GM23248 (cell line): ENCODE results near the gene AGR2.

Experiments used
- EZH2 ChIP-seq: fragments of 200-600 bp; sonication (generic); IDR thresholded peaks from 2 replicates; pipeline ENCODE4 v1.6.1; 2018; ENCODE audit warnings: antibody characterized with exemption, mild to moderate bottlenecking; ENCODE audit not compliant: insufficient read depth, poor library complexity, severe bottlenecking
- EZH2phosphoT487 ChIP-seq: fragments of 200-600 bp; sonication (generic); IDR thresholded peaks from 2 replicates; pipeline ENCODE4 v1.6.1; 2018; ENCODE audit warnings: antibody characterized with exemption, moderate library complexity, mild to moderate bottlenecking, low read depth; ENCODE audit not compliant: insufficient read depth

- TF ChIP-seq EZH2, result no peak
- TF ChIP-seq EZH2phosphoT487, result no peak
Measured at GRCh38 chr7:16778476-16778875, 26.3 kb downstream of the AGR2 start.
